LNCAP (cell line): ENCODE measurements around the gene WIZ.
A peak's percentile ranks its signal among the peaks of the same experiment; 100 is the strongest.

ENCODE experiments used
- TF ChIP-seq, protein P1 (sequence below): fragments of 450-650 bp; IDR thresholded peaks from 2 replicates; pipeline ENCODE4 v1.5.1; 2017; ENCODE audit warnings: mild to moderate bottlenecking

Gene WIZ

DNA sequence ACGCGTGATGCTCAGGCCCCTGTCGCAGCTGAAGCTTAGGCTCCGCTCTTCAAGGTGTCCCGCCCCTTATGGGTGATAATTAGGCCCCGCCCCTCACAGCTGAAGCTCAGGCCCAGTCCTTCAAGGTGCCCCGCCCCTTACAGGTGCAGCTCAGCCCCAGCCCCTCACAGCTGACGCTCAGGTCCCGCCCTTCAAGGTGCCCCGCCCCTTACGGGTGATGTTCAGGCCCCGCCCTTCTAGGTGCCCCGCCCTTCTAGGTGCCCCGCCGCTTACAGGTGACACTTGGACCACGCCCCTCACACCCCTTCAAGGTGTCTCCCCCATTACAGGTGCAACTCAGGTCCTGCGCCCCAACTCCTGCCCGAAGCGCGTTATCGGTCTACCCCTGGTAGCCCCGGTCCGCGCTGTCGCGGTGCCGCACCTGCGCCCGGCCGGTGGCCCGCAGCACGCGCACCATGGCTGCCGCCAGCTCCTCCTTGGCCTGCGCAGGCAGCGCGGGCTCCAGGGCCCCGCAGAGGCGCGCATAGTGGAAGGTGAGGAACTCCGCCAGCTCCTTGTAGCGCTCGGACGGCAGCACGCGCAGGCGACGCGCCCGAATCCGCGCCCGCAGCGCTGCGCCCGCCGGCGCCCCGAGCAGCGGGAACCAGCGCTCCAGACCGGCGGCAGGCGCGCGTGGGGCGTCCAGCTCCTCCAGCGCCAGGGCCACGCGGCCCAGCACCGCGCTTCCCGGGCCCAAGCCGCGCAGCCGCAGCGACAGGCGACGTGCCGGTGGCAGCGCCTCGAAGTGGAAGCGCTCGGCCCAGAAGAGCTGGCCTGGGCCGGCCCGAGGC is 7.3 kb upstream of the WIZ start:
- TF ChIP-seq, protein P1, sequence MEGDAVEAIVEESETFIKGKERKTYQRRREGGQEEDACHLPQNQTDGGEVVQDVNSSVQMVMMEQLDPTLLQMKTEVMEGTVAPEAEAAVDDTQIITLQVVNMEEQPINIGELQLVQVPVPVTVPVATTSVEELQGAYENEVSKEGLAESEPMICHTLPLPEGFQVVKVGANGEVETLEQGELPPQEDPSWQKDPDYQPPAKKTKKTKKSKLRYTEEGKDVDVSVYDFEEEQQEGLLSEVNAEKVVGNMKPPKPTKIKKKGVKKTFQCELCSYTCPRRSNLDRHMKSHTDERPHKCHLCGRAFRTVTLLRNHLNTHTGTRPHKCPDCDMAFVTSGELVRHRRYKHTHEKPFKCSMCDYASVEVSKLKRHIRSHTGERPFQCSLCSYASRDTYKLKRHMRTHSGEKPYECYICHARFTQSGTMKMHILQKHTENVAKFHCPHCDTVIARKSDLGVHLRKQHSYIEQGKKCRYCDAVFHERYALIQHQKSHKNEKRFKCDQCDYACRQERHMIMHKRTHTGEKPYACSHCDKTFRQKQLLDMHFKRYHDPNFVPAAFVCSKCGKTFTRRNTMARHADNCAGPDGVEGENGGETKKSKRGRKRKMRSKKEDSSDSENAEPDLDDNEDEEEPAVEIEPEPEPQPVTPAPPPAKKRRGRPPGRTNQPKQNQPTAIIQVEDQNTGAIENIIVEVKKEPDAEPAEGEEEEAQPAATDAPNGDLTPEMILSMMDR, result no peak

DNA sequence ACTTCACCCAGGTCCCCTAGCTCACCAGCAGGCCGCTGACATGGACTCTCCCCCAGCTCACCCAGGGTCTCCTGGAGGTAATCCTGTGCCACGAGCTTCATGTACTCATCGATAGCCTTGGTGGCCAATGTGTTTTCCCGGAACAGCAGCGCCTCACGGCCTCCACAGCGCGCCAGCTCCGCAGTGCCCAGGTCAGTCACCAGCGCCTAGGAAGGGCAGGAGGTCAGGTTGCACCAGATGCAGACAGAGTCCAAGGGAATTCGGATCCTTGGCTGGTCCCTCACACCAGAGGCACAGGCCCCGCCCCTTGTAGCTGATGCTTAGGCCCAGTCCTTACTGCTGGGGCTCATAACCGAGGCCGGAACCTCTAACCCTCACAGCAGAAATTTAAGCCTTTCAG is 6.7 kb upstream of the WIZ start:
- TF ChIP-seq, protein P1, result no peak

DNA sequence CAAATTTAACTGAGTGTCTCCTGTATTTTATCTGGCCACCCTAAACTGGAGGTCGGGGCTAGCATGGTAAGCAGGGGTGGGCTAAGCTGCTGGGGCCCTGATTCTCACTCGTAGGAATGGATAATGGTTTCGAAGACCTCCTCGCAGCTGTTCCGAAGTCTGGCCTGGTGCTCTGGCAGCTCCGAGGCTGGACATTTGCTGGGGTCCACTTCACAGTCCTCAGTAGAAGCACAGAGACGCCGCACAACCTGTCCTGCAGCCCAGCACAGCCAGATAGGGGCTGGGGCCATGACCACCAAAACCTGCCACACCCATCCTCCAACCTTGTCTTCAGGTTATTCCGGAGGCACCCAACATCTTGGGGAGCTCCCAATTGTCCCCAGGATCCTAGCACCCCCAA is 6.2 kb upstream of the WIZ start:
- TF ChIP-seq, protein P1, result no peak

DNA sequence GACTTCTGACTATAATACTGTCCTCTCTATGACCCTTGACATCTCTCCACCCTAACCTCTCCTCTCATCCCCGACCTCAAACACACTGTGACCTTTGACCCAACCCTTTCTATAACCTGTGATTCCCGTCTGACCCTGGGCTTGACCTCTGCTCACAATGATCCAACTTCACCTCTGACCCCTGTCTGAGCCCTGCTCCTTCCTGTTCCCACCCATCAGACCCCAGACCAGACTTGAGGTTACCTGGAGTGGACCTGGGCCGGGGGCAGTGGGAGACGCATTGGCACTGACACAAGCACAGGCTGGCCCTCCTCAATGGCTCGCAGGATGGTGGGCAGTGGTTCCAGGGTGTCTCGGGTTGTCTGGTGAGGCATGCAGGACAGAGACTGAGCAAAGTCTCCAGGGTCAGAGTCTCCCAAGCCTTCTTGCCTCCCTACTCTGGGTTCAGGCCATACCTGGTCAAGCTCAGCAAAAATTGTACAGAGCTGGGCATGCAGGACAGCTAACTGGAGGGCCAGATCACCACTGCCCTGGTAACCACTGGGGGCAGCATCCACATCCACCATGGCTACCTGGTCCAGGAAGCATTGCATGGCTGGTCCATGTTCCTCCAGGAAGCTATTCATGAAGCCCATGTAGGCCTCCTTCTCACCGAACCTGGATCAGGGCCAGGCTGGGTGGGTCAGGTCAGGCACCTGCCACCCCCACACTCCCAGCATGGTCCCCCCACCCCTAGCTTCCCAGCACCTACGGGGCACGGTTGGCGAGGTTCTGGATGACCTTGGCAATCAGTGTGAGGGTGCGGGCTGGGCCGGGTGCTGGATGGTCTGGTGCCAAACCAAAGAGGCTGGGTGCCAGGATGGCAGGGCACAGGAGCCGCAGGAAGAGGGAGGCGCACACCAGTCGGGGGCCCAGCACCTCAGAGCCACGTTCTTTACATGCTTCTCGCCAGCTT is 4.4 kb upstream of the WIZ start:
- TF ChIP-seq, protein P1, result peak; percentile 12; the same call in 1 of the 2 replicates

DNA sequence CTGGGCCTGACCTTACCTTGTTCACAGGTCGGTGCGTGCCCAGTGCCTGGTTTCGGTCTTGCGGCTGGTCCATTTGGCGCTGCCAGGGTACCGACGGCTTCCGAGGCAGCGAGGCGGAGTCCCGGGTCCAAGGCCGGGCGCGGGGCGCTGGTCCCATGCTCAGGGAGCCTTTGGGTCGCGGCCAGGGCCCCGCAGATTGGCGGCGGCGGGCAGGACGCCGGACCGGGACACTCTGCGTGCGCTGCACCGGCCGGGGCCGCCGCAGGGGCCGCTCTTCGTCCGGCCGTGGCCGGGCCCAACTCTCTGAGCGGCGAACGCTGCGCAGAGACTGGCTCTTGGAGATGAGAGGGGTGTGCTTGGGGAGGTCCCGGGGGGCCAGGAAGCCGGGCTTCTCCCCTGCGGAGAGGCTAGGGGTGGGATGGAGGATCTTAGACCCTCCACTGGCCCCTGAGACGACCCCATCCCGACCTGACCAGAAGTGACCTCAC is 3.4 kb upstream of the WIZ start:
- TF ChIP-seq, protein P1, result no peak

DNA sequence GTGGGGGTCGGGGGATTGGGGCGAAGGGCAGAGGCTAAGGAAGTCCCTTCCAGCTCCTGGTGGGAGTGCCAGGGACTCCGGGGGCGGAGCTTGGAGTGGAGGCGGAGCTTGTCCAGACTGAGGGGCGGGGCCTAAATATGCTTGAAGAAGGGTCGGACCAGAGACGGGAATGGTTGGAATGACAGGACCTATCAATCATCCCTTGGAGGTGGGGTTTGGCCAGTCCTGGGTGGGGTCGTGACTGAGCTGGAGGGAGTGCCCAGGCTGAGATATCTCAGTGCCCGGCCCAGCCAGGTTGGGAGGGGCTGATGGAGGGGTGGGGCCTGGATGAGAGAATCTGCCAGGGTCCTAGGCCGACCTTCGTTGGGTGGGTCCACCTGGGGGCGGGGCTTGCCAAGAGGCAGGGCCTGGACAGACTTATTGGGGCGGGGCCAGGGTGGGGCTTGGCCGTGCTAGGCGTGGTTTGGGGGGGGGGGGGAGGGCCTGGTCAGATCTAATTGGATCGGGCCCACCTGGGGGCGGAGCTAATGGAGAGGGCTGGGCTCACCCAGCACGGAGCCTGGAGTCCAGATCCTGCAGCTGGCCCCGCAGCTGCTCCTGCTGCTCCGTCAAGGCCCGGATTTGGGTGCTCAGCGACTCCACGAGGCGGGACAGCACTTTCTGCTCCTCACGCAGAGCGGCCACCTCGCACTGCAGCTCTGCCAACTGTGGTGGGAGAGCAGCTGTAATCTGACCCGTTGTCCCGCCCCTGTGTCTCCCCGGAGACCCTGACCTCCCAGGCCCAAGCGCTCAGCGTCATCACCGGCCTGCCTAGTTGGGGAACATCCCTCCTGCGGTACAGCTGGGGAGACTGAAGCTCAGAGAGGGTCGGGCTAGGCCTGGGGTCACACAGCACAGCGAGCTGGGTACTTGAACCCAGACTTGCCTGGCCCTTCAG is 2.6 kb upstream of the WIZ start:
- TF ChIP-seq, protein P1, result no peak

DNA sequence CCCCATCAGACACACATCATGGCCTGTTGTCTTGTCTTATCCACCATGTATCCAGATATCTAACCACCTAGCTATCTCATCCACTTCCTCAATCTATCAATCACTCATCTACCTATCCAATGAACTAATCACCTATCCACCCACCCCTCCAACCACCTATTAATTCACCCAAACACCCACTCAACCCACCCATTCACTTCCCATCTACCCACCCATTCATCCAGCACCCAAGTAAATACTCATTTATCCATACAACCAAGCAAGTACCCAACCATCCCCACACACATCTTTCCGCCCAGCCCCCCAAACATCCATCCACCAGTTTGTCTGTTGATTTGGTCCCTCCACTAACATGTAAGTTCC is 753 bp upstream of the WIZ start:
- TF ChIP-seq, protein P1, result no peak
